ENCODE results near the gene RNF212. TPM values are rescaled to one million over a fixed set of nuclear protein-coding genes. Genes with fewer than 3 reads are reported as not detected.

RNF212 gene
- total and polyA plus RNA-seq, 2 of the 13 experiments (the other 11 are each of a cell fraction or from before 2014, with no cell fraction given), result not detected

GRCh38 chr4:1033840-1034551 lies 79.4 kb downstream of the RNF212 start:
- no peak for FAIRE-seq
- peak; percentile 13; the same call in 1 of the 2 replicates for TF ChIP-seq ZFY (CRISPR knock-in tag; IDR thresholded peaks at IDR 0.05)
- no peak for TF ChIP-seq ISL2 (CRISPR knock-in tag; IDR thresholded peaks at IDR 0.05)
- TF ChIP-seq PATZ1 (CRISPR knock-in tag; IDR thresholded peaks at IDR 0.05), result peak; percentile 19; the same call in 1 of the 2 replicates
- TF ChIP-seq ZBTB7B (CRISPR knock-in tag; IDR thresholded peaks at IDR 0.05), result no peak
- TF ChIP-seq GLI4 (CRISPR knock-in tag; IDR thresholded peaks at IDR 0.05; ENCODE audit: borderline replicate concordance), result no peak
- TF ChIP-seq ZNF263 (CRISPR knock-in tag; IDR thresholded peaks at IDR 0.05), result peak; percentile 74
- no peak for TF ChIP-seq ZNF574 (CRISPR knock-in tag; IDR thresholded peaks at IDR 0.05)
- no peak for TF ChIP-seq REXO4 (CRISPR knock-in tag; IDR thresholded peaks at IDR 0.05; ENCODE audit: borderline replicate concordance)
- TF ChIP-seq, protein P1, sequence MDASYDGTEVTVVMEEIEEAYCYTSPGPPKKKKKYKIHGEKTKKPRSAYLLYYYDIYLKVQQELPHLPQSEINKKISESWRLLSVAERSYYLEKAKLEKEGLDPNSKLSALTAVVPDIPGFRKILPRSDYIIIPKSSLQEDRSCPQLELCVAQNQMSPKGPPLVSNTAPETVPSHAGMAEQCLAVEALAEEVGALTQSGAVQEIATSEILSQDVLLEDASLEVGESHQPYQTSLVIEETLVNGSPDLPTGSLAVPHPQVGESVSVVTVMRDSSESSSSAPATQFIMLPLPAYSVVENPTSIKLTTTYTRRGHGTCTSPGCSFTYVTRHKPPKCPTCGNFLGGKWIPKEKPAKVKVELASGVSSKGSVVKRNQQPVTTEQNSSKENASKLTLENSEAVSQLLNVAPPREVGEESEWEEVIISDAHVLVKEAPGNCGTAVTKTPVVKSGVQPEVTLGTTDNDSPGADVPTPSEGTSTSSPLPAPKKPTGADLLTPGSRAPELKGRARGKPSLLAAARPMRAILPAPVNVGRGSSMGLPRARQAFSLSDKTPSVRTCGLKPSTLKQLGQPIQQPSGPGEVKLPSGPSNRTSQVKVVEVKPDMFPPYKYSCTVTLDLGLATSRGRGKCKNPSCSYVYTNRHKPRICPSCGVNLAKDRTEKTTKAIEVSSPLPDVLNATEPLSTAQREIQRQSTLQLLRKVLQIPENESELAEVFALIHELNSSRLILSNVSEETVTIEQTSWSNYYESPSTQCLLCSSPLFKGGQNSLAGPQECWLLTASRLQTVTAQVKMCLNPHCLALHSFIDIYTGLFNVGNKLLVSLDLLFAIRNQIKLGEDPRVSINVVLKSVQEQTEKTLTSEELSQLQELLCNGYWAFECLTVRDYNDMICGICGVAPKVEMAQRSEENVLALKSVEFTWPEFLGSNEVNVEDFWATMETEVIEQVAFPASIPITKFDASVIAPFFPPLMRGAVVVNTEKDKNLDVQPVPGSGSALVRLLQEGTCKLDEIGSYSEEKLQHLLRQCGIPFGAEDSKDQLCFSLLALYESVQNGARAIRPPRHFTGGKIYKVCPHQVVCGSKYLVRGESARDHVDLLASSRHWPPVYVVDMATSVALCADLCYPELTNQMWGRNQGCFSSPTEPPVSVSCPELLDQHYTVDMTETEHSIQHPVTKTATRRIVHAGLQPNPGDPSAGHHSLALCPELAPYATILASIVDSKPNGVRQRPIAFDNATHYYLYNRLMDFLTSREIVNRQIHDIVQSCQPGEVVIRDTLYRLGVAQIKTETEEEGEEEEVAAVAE (CRISPR knock-in tag; IDR thresholded peaks at IDR 0.05; ENCODE audit: borderline replicate concordance), result no peak
- TF ChIP-seq ZBTB33 (CRISPR knock-in tag; IDR thresholded peaks at IDR 0.05), result no peak
- no peak for TF ChIP-seq GPN1 (CRISPR knock-in tag; IDR thresholded peaks at IDR 0.05; ENCODE audit: borderline replicate concordance)

More at GRCh38 chr4:1033840-1034551, 79.4 kb downstream of the RNF212 start:
- H3K4me2 ChIP-seq (ENCODE audit: low read depth, low read length), result peak overlapping the region; percentile 60
- in situ Hi-C loops (cut with HindIII; ENCODE audit: extremely low pct_ligation_motif_present, low pct_unique_long_range_greater_than_20kb) (no loop called here), intact Hi-C loops (cut with micrococcal nuclease; ENCODE audit: unreplicated experiment) (no loop called here)
- 6% methylated on average over 28 of the region's 35 CpGs for WGBS (ENCODE audit: low lambda C conversion rate)
- H3K79me2 ChIP-seq (ENCODE audit: insufficient read depth, low read length), result no peaks in the 10 kb centered on the region
- DNase-seq (ENCODE audit: low spot score), result no peak
- ATAC-seq, result peak; percentile 17
- peaks cover 3% of the 10 kb centered on the region; the same call in 1 of the 2 replicates for H4K20me1 ChIP-seq (ENCODE audit: insufficient read depth, low read length)
- CTCF ChIA-PET (ENCODE audit: low intra/inter-chr PET ratio, low total read pairs), result no interaction called here
- BruUV-seq (replicated peaks), result no TSS peak
- H2AFZ ChIP-seq (ENCODE audit: low read length), result no peak overlapping the region
- no peak overlapping the region for H3K9ac ChIP-seq (ENCODE audit: insufficient read depth, low read depth, low read length)
- POLR2A ChIA-PET, result interaction anchor here (1.1 kb wide), 1 partner anchor 40 kb away, joined by 4 read pairs; no protein-coding TSS in a partner anchor
- H3K9me3 ChIP-seq (ENCODE audit: low read length), result no peaks in the 10 kb centered on the region
- H3K27ac ChIP-seq (ENCODE audit: extremely low read length, insufficient read depth, low read length), result no peak overlapping the region
- peak overlapping the region in 2 of 3 experiments; percentile 27 to 30; a peak in 2 of 6 replicates for H3K4me3 ChIP-seq (replicated peaks in 1 of 3; ENCODE audit: insufficient read depth in 1 of 3, low read depth in 2 of 3, low read length in 3 of 3)
- peaks cover 73% of the 10 kb centered on the region for H3K4me1 ChIP-seq (ENCODE audit: insufficient read depth, low read length)
- H3K27me3 ChIP-seq (ENCODE audit: control insufficient read depth in 1 of 2, insufficient read depth in 2 of 2, low read length in 2 of 2), result peaks cover 40 to 91% of the 10 kb centered on the region in 2 experiments; a peak in 4 of 5 replicates
- H3K36me3 ChIP-seq (replicated peaks in 1 of 2; ENCODE audit: control insufficient read depth in 1 of 2, insufficient read depth in 2 of 2, low read length in 2 of 2), result no peaks in the 10 kb centered on the region

Measured in HepG2 (cell line).